ENCODE results near the gene BHLHE23.

BHLHE23 gene

DNA sequence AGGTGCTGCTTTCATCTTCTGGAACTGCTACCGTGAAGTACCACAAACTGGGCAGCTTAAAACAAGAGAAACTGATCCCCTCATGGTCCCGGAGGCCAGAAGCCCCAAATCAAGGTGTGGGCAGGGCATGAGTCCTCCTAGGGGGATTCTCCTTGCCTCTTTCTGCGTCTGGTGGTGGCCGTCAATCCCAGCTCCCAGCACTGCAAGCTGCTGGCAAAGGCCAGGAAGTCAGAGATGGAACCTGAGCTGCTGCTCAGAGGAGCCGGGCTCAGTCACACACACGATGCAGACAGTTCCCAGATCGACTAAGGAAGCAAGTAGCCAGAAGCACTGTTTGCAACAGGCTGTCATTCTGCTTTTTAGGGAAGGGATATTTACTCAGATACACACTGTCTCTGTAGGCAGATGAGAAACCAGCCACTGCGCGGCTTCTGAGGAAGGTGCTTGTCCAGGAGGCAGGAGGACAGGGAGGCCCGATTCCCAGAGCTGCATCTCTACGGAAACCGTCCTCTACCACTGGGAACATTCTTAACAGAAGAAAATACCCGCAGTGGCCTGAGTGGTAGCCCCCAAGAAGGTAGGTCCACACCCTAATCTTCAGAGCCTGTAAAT is 15.5 kb downstream of the BHLHE23 start:
- DNase-seq (ENCODE audit: low read depth), result no peak

DNA sequence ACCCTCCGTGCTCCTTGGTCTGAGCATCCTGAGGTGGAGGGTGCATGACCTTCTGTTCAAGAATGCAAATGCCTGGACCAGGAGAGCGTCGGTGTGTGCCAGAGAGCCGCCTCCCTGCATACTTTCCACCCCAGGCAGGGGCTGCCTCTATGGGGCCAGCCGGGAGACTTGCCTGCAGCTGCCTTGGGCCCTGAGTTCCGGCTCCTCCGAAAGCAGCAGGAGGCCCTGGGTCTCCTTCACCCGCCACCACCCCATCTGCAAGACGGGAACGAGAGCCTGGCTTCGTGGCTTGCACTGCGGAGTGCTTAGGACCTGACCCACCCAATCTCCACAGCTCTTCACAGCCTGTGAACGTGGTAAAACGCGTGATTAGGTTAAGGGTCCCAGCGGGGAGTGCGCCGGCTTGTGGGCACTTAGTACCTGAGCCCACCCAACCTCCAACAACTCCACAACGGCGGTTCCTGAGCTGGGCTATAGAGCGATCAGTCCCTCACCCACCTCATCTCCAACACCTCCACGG is 16.4 kb downstream of the BHLHE23 start:
- no peak for DNase-seq (ENCODE audit: low read depth)

DNA sequence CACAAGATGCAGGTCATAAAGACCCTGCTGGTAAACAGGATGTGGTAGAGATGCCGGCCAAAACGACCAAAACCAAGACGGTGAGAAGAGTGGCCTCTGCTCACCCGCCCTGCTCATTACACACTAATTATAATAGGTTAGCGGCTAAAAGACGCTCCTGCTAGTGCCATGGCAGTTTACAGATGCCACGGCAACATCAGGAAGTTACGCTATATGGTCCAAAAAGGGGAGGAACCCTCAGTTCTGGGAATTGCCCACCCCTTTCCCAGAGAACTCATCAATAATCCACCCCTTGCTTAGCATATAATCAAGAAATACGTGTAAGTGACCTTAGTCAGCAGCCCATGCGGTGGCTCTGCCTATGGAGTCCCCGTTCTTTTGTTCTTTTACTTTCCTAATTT is 17.6 kb downstream of the BHLHE23 start:
- no peak for DNase-seq (ENCODE audit: low read depth)

DNA sequence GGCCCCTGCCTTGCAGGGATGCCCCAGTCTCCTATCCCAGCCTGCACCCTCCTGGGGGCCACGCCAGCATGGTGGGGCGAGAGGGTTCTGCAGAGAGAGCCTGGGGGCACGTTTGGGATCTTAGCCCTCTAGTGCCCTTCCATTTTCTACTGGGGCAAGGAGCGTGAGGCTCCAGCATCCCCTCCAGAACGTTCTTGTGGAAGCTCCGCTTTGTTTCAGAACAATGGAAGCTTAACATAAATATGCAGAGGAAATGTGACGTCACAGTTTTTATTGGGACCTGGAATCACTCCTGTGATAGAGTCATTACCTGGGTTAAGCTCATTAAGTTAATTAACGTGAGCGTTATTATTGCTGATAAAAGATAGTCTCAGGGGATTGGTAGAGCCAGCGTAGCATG is 19.6 kb downstream of the BHLHE23 start:
- no peak for DNase-seq (ENCODE audit: low read depth)

DNA sequence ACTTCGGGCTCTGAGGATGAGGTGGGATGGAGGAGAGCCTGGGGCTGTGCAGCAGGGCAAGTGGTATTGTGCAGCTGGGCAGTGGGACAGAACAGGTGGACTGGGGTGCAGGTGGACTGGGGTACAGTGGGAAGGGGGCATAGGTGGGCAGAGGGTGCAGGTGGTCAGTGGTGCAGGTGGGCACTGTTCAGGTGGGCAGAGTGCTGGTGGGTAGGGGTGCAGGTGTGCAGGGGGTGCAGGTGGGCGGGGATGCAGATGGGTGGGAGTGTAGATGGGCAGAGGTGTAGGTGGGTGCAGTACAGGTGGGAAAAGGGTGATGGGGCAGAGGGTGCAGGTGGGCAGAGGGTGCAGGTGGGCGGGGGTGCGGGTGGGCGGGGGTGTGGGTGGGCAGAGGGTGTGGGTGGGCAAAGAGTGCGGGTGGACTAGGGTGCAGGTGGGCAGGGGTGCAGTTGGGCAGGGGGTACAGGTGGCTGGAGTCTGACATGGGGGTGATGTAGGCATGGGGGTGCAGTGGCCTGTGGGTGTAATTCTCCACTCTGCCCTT is 20.4 kb downstream of the BHLHE23 start:
- DNase-seq (ENCODE audit: low read depth), result no peak

DNA sequence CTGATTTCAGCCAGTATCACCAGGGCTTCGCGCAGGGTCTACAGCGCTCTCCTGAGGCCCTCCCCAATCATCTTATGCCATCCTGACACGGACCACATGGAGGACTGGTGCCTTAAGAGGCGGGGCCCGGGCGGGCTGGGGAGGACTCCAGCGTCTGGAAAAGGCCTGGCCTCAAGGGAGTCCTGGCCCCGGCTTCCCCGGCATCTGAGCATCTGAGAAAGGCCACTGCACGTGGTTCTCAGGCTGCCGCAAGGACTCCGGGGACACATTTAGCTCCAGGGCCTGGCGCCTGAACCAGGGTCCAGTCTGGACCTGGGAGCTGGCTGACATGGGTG is 21.4 kb downstream of the BHLHE23 start:
- DNase-seq (ENCODE audit: low read depth), result no peak

DNA sequence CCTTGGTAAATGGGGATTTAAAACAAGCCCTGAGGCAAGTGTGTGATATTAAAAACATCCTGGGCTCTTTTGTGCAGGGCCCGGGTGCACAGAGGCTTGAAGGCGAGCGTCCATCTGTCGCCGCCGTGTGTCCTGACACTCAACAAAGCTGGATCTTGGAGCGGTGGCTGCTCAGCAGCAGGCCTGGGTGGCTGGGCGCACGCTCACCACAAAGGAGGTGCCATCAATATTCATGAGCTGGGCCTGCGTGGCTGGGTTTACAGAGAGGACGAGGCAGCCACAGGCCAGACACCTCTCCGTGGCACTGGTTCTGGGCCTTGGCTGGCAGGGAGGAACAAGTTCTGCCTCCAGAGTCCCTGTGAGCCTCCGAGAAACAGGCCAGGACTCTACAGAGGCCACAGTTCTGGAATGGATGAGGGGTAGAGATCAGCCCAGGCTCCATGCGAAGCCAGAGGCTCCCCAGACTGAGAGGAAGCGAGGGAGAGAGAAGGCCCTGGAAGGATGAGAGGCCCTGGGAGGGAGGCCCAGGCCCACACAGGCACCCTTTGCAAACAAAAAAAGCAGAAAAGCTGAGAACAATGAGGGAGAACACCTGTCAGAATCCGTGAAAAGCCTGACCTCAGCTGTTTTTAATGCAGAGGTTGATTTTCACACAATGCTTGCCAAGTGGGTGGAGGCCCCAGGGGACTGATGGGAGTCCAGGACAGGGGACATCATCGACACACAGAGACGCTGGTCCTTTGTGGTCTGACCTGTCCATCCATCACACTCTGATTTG is 21.9 kb downstream of the BHLHE23 start:
- DNase-seq (ENCODE audit: low read depth), result no peak

DNA sequence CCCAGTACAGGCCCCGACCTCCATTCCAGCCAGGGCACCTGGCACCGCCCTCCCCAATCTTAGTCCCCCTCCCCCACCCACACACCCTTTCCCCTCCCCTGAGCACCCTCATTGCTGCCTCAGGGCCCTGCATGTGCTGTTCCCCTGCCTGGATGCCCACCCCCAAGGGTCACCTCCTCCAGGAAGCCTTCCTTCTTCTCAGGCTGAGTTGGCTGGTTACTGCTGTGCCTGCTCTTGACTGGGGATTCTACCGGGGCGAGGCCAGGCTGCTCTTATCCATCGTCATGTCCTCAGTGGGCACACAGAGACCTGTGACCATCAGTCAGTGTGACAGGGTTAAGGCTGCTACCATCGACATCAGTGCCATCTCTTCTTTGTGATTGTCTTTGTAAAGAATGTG is 23.6 kb downstream of the BHLHE23 start:
- no peak for DNase-seq (ENCODE audit: low read depth)

DNA sequence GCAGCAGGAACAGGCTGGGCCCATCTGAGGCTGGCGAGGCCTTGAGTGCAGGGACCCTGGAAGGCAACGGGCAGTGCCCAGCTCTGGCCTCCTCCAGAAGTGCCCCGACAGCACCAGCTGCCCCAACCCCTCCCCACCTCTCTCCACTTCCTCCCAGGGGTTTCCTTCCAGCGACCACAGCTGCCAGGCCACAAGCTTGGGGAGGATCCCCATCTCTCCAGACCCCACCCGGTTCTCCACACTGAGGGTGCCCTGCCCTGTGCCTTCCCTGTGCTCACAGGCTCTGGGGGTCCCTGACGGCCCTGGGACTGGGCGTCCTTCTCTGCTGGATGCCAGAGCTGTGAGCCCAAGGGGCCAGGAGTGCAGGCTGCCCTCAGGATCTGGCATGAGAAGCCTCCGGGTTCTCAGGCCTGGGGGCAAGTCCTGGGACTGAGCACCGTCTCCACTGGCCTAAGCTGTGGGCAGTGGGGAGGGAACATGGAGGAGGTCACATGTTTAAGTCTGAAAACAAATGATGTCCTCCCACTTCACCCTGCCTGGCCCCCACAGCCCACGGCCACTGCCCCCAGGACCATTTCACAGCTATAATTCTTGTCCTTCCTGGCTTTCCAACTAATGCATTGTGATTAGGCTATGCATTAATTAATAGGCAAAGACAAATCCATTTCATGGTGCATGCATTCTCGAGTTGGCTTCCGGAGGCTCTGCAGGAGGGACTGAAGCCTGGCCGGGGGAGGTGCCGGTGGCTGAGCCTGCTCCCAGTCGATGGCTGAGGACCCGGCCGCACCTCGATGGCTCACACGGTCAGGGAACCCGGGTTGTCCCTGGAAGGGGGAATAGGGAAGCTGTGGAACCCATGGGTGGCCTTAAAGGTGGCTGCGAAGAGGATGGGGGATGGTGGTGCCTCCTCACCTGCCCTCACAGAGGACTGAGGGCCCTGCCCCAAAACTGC is 24.4 kb downstream of the BHLHE23 start:
- no peak for DNase-seq (ENCODE audit: low read depth)

DNA sequence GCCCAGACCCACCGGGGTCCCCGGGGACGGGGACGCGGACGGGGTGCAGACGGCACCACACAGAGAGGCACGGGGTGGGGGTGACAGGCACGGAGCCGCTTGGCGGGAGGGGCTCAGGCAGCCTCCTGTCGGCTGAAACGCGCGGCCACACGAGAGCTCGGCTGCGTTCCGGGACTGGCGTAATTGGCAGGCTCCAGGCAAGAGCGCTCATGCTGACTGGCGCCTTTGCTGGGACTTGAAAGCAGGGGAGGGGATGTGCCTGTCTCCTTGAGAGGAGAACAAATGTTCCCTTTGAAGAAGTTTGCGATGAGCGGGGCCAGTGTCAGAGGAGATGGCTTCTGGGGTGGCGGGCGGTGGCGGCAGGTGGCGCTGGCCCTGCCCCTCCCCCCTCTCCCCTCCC is 25.8 kb downstream of the BHLHE23 start:
- DNase-seq (ENCODE audit: low read depth), result peak; percentile 30

DNA sequence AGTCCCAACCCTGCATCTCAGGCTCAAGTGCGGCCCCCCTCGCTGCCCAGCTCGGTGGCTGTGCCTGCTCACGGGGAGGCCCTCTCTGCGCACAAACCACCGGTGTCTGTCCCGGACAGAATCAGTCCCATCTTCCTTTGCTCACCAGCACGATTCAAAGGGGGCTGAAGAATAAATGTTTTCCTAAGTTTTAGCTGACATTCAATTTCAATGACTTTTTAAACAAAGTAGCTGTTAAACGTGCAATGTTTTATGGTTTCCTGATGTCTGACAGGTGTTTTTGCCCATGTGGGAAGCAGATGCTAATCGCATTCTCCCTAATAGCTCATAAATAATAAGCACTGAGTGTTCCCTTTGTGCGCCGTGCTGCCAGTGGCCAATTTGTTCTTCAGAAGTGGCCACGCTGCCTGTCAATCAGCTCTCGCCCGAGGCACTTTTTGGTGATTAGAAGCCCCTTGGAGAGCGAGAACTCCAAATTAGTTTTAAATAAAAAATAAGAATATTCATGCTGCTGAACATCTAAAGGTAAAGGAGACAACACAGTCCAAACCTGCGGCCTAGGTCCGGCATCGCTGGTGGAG is 26.3 kb downstream of the BHLHE23 start:
- no peak for DNase-seq (ENCODE audit: low read depth)

DNA sequence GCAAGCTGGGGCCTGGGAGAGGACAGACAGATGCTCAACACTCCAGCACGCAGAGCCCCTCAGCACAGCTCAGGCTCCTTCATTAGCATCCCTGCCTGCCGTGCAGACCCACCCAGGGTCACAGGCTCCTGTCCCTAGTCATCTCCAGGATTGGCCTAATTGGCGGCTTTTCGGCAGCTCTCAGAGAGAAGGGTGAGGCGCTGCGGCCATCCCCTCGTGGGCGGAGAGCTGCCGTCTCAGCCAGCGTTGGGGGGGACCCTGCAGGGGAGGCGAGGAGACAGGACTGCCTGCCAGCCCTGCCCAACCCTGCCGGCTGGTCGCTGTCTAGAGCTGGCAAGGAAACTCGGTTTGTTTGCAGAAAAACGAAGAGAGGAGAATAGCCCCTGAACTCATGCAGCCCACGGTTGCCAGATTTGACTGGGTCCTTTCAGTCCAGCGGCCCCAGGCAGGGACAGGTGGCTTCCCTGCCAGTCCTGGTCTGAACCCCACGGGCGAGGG is 26.8 kb downstream of the BHLHE23 start:
- no peak for DNase-seq (ENCODE audit: low read depth)

DNA sequence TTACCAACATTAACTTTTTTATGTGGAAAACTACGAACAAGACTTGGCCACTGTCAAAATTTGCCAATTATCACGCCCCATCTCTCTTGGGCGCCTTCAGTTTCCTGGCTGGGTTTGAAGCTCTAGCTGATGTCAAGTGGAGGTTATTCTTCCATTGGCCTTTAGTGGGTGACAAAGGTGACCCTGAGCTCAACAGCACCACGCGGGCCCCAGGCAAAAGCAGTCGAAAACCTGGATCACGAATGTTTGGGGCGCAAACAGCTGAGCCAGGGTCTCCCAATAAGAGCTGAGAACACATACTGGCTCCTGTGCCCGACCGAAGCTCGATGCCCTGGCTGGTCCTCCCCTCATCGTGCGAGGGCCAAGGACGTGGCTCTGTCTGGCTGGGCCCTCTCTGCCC is 27.5 kb downstream of the BHLHE23 start:
- DNase-seq (ENCODE audit: low read depth), result no peak

DNA sequence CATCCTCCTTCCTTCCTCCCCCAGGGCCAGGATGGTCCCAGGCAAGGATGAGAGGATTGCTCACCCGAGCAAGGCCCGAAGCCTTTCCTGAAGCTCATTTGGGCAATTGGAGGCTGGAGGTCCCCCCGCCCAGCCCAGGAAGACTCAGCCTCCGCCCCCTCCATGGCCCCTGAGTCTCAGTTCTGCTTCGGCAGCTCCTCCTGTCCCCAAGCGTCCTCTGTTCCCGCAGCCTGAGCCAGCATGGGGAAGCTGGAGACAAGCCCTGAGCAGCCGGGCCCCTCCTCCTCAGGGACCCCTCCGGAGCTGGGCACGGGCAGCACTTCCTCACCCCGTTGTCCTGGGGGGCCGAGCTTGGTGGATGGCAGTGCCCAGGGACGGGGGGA is 28.2 kb downstream of the BHLHE23 start:
- DNase-seq (ENCODE audit: low read depth), result no peak

DNA sequence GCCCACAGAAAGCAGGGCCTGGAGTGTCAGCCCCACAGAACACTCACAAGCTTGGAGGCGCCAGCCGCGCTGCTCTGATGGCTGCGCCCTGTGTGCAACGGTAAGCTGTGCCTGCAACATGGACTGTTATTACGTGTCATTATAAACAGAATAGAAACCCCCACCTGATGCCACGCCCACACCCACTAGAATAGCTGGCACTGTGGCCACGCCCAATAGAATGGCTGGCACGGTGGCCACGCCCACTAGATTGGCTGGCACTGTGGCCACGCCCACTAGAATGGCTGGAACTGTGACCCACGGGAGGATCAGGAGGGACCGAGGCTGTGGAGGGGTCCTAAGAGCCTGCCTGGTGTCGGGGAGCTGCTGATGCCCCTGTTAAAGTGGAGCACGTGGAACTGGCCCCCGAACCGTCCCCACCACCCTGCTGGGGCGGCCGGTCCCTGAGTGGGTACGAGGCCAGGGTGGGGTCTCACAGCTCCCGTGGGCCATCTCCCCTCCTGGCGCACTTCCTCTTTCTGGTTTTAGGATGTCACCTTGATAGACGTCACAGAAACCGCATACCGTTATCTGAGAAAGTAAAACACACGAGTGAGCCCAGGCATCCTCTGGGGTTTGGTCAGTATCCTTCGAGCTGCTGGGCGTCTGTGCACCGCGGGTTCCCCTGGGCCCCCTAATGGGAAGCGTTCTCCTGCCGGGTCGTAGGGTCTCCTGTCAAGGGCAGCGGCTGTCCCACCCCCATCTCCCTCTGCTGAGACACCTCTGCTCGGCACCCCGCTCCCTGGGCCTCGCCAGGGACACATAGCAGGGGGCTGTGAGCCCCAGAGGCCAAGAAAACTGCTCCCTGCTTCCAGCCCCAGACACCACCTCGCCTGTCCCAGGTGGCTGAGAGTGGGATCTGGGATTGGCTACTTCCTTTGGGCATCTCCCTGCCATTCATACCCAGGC is 28.9 kb downstream of the BHLHE23 start:
- DNase-seq (ENCODE audit: low read depth), result peak; percentile 77

DNA sequence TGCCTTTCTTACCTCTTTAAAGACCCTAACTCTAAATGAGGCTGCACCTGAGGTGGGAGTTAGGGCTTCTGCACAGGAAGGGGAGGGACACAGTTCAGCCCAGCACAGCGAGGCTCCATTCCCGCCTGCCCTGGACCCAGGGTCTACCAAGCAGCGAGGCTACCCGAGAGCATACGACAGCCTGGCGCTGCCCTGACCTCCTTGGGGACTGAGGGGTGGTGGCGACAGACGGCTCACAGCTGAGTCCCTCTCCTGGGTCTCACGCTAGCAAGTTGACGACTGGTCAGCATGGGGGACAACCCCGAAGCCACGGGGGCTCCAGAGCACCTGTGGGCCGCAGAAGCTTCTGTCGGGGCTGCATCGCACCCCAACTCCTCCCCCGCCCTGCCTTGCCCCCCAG is 29.9 kb downstream of the BHLHE23 start:
- no peak for DNase-seq (ENCODE audit: low read depth)

DNA sequence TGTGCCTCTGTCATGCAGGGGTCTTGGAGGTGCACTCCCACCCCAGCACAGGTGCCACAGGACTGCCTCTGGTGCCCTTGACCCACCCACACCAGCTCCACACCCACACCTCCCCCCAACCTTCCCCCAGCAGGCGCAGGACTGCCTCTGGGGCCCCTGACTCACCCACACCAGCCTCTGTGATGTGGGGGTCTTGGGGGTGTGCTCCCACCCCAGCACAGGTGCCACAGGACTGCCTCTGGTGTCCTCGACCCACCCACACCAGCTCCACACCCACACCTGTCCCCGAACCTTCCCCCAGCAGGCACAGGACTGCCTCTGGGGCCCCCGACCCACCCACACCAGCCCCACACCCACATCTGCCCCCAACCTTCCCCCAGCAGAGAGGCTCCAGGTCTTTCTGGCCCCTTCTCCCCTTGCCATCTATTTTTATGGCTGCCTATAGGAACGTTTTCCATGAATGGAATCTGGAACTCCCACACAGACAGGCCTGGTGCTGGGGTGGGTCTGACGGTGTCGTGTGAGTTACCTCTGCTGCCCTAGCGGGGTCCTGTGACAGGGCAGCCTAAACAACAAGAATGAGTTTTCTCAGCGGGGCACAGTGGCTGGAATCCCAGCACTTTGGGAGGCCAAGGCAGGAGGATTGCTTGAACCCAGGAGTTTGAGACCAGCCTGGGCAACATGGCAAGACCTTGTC is 30.8 kb downstream of the BHLHE23 start:
- no peak for DNase-seq (ENCODE audit: low read depth)

DNA sequence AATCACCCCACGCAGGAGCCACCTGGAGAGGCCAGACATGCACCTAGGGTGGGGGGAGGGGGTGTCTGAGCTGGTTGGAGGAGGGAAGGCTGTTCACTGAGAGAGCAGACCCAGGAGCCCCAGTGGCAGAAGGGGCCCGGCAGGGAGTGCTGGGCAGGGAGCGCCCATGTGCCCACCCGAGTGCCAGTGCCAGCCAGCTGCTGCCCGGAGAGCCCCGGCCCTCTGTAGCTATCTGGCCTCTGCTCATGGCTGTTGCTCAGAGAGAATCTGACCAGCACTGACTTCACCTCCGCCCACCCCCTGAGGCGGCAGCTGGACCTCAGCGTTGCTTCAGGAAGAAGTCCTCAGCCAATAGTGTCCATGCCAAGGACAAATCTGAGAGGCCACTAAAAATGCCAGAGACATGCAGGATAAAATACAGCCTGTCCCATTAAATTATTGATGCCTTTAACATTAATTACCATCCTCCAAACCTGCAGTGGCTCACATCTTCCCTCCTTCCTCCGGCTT is 31.5 kb downstream of the BHLHE23 start:
- DNase-seq (ENCODE audit: low read depth), result no peak

DNA sequence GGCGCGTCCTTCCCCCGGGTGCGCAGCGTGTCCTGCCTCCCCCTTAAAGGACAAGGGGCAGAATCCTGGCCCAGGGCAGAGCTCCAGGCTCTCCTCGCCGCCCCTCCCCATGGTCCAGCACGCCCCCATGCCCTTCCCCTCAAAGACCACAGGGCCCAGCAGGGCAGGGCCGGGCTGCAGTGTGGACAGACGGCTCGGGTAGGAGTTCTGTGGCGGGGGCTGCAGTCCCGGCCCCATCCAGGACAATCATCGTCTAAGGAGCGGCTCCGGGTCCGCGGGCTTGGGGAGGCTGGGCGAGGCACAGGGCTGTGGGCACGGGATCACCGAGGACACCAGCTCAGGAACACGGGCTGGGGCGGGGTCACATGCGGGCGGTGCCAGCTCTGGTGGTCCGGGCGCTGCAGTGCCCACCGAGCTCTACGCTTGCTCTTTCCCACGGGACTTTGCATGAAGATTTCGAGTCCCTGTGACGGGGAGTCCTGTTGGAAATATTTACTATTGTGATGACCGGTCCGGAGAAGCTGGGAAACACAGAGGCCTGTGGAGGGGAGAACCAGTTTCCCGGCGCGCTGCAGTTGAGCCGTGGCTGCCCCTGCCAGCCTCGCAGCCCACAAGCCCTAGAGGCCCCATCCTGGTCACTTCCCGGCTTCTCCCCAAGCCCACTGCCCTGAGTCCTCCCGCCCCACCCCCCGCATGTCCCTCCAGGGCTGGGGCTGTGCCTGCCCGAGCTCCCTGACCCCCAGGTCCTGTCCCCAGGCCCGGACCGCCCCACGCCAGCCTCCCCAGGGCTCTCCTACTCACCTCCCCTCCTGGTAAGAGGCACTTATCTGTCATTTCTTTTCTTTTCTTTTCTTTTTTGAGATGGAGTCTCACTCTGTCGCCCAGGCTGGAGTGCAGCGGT is 33.7 kb downstream of the BHLHE23 start:
- DNase-seq (ENCODE audit: low read depth), result no peak

Data from activated T-cell treated with anti-CD3 and anti-CD28 coated beads for 1 hour (primary cell).